Measurements from ENCODE around the gene GPR21. TPM values are rescaled to one million over a fixed set of nuclear protein-coding genes. Genes with fewer than 3 reads are reported as not detected.

The GPR21 gene
- total and polyA plus RNA-seq, 2 of the 13 experiments (the other 11 are each of a cell fraction or from before 2014, with no cell fraction given) = 0.29 to 0.32 TPM

- TF ChIP-seq ZNF609 (CRISPR knock-in tag; IDR thresholded peaks at IDR 0.05; ENCODE audit: borderline replicate concordance) = peak; percentile 61; the same call in 1 of the 2 replicates
- TF ChIP-seq TAF15 (IDR thresholded peaks at IDR 0.05; ENCODE audit: low read depth, low read length, poor library complexity, severe bottlenecking) = no peak
- TF ChIP-seq IRF2 (CRISPR knock-in tag; IDR thresholded peaks at IDR 0.05) = no peak
- TF ChIP-seq PLSCR1 (CRISPR knock-in tag; IDR thresholded peaks at IDR 0.05; ENCODE audit: borderline replicate concordance) = no peak
- TF ChIP-seq PAXIP1 (CRISPR knock-in tag; conservative IDR thresholded peaks at IDR 0.05) = peak; percentile 81
- no peak for TF ChIP-seq ZNF256 (CRISPR knock-in tag; conservative IDR thresholded peaks at IDR 0.05)
- TF ChIP-seq SKI (IDR thresholded peaks at IDR 0.05; ENCODE audit: partially characterized antibody) = peak; percentile 33
- no peak for TF ChIP-seq CCDC6 (CRISPR knock-in tag; IDR thresholded peaks at IDR 0.05)
- TF ChIP-seq MXI1 (IDR thresholded peaks at IDR 0.05; ENCODE audit: borderline replicate concordance, low read depth, low read length) = no peak
- TF ChIP-seq NPAS2 (CRISPR knock-in tag; IDR thresholded peaks at IDR 0.05; ENCODE audit: borderline replicate concordance) = no peak
- TF ChIP-seq TEF (CRISPR knock-in tag; IDR thresholded peaks at IDR 0.05) = peak; percentile 96
- TF ChIP-seq ZIK1 (CRISPR knock-in tag; IDR thresholded peaks at IDR 0.05; ENCODE audit: borderline replicate concordance, low read depth) = no peak
- TF ChIP-seq ZC3H13 (CRISPR knock-in tag; IDR thresholded peaks at IDR 0.05) = no peak
- TF ChIP-seq ATF6 (CRISPR knock-in tag; conservative IDR thresholded peaks at IDR 0.05) = no peak
- no peak for TF ChIP-seq ZNF550 (CRISPR knock-in tag; IDR thresholded peaks at IDR 0.05; ENCODE audit: borderline replicate concordance)
- TF ChIP-seq POLR2AphosphoS5 (IDR thresholded peaks at IDR 0.05; ENCODE audit: low read depth, low read length) = no peak
- TF ChIP-seq ZNF547 (CRISPR knock-in tag; IDR thresholded peaks at IDR 0.05) = no peak
These were observed 21.5 kb upstream of the GPR21 start (continued) for GRCh38 chr9:123011878-123012528.
